ENCODE measurements around the gene KRT37. TPM values are rescaled to one million over a fixed set of nuclear protein-coding genes. Genes with fewer than 3 reads are reported as not detected.

Gene KRT37
- total and polyA plus RNA-seq, 2 of the 13 experiments (the other 11 are each of a cell fraction or from before 2014, with no cell fraction given) = 0.69 TPM; not detected in 1

DNA sequence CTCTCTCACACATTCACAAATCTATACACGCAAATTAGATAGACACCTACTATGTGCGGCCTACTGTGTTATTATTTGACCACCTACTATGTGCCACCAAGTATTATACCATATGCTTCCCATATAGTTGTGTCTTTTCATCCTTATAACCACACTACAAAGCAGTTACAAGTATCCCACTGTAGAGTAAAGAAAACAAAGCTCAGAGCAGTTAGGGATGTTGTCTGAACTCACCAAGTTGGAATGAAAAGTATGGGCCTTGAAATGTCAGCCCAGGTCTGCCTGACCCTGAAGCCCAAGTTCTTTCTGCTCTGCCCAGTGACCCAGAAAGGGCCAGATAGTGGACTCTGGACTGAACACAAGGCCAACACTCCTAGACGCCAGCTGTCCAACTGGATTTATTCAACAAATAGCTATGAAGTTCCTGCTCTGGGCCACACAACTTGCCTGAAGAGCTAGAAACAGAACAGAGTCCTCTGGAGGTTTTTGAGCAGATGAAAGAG, 8.5 kb downstream of the KRT37 start (continued):
- TF ChIP-seq ZNF672 (CRISPR knock-in tag; IDR thresholded peaks at IDR 0.05) (no peak), ZNF747 (CRISPR knock-in tag; IDR thresholded peaks at IDR 0.05; ENCODE audit: borderline replicate concordance) (no peak), SMAD3 (CRISPR knock-in tag; IDR thresholded peaks at IDR 0.05) (0 out of 2 replicates have a peak, but pooled peaks have one; percentile 43), POGZ (CRISPR knock-in tag; IDR thresholded peaks at IDR 0.05) (peak; percentile 77), ZSCAN25 (CRISPR knock-in tag; IDR thresholded peaks at IDR 0.05) (no peak), ZSCAN9 (CRISPR knock-in tag; IDR thresholded peaks at IDR 0.05; ENCODE audit: borderline replicate concordance) (no peak), DRAP1 (CRISPR knock-in tag; IDR thresholded peaks at IDR 0.05) (no peak), EHMT2 (IDR thresholded peaks at IDR 0.05; ENCODE audit: borderline replicate concordance, low read depth, low read length) (peak; percentile 74; the same call in 1 of the 2 replicates), GABPB1 (CRISPR knock-in tag; IDR thresholded peaks at IDR 0.05) (no peak), NFYB (CRISPR knock-in tag; IDR thresholded peaks at IDR 0.05) (no peak), RELA (CRISPR knock-in tag; IDR thresholded peaks at IDR 0.05) (no peak), GATA4 (IDR thresholded peaks at IDR 0.05; ENCODE audit: borderline replicate concordance, low read depth) (no peak), ZNF256 (CRISPR knock-in tag; conservative IDR thresholded peaks at IDR 0.05) (no peak), CREB1 (IDR thresholded peaks at IDR 0.05) (no peak), CREB1 (CRISPR knock-in tag; IDR thresholded peaks at IDR 0.05) (no peak; the same call in 1 of the 2 replicates), PRPF4 (IDR thresholded peaks at IDR 0.05; ENCODE audit: low read depth, low read length, poor library complexity, severe bottlenecking) (no peak), CSRNP2 (CRISPR knock-in tag; conservative IDR thresholded peaks at IDR 0.05; ENCODE audit: low read depth) (no peak), NFIB (CRISPR knock-in tag; IDR thresholded peaks at IDR 0.05; ENCODE audit: borderline replicate concordance) (no peak), ZNF816 (CRISPR knock-in tag; IDR thresholded peaks at IDR 0.05; ENCODE audit: borderline replicate concordance) (no peak)
- TF ChIP-seq, protein P1, sequence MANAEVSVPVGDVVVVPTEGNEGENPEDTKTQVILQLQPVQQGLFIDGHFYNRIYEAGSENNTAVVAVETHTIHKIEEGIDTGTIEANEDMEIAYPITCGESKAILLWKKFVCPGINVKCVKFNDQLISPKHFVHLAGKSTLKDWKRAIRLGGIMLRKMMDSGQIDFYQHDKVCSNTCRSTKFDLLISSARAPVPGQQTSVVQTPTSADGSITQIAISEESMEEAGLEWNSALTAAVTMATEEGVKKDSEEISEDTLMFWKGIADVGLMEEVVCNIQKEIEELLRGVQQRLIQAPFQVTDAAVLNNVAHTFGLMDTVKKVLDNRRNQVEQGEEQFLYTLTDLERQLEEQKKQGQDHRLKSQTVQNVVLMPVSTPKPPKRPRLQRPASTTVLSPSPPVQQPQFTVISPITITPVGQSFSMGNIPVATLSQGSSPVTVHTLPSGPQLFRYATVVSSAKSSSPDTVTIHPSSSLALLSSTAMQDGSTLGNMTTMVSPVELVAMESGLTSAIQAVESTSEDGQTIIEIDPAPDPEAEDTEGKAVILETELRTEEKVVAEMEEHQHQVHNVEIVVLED (CRISPR knock-in tag; IDR thresholded peaks at IDR 0.05; ENCODE audit: borderline replicate concordance) = no peak
- TF ChIP-seq, protein P2, sequence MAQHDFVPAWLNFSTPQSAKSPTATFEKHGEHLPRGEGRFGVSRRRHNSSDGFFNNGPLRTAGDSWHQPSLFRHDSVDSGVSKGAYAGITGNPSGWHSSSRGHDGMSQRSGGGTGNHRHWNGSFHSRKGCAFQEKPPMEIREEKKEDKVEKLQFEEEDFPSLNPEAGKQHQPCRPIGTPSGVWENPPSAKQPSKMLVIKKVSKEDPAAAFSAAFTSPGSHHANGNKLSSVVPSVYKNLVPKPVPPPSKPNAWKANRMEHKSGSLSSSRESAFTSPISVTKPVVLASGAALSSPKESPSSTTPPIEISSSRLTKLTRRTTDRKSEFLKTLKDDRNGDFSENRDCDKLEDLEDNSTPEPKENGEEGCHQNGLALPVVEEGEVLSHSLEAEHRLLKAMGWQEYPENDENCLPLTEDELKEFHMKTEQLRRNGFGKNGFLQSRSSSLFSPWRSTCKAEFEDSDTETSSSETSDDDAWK (CRISPR knock-in tag; IDR thresholded peaks at IDR 0.05) = no peak
- TF ChIP-seq, protein P3, sequence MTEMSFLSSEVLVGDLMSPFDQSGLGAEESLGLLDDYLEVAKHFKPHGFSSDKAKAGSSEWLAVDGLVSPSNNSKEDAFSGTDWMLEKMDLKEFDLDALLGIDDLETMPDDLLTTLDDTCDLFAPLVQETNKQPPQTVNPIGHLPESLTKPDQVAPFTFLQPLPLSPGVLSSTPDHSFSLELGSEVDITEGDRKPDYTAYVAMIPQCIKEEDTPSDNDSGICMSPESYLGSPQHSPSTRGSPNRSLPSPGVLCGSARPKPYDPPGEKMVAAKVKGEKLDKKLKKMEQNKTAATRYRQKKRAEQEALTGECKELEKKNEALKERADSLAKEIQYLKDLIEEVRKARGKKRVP (CRISPR knock-in tag; IDR thresholded peaks at IDR 0.05) = no peak
- TF ChIP-seq, protein P4, sequence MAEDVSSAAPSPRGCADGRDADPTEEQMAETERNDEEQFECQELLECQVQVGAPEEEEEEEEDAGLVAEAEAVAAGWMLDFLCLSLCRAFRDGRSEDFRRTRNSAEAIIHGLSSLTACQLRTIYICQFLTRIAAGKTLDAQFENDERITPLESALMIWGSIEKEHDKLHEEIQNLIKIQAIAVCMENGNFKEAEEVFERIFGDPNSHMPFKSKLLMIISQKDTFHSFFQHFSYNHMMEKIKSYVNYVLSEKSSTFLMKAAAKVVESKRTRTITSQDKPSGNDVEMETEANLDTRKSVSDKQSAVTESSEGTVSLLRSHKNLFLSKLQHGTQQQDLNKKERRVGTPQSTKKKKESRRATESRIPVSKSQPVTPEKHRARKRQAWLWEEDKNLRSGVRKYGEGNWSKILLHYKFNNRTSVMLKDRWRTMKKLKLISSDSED (CRISPR knock-in tag; IDR thresholded peaks at IDR 0.05) = no peak
- TF ChIP-seq, protein P5, sequence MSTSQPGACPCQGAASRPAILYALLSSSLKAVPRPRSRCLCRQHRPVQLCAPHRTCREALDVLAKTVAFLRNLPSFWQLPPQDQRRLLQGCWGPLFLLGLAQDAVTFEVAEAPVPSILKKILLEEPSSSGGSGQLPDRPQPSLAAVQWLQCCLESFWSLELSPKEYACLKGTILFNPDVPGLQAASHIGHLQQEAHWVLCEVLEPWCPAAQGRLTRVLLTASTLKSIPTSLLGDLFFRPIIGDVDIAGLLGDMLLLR (CRISPR knock-in tag; IDR thresholded peaks at IDR 0.05) = no peak

All from HepG2 (cell line).